Neural cell (in vitro differentiated cells): Measurements from ENCODE around the gene CUEDC1. TPM values are rescaled to one million over a fixed set of nuclear protein-coding genes. Genes with fewer than 3 reads are reported as not detected.

ENCODE experiments used
- H2AFZ ChIP-seq: fragments of 200-600, 300-800 bp; sonication (generic), shearing (Covaris generic); 2 replicates; pipeline ENCODE4 v1.6.0; 2014; ENCODE audit warnings: low read depth, mild to moderate bottlenecking, antibody characterized with exemption, low read length, moderate library complexity
- H3F3A ChIP-seq: fragments of 200-600 bp; shearing (Covaris generic); 2 replicates; pipeline ENCODE4 v1.6.1; 2016; ENCODE audit warnings: mild to moderate bottlenecking, moderate library complexity, mixed read lengths, antibody characterized with exemption, low read length; ENCODE audit not compliant: insufficient read depth, poor library complexity, severe bottlenecking
- H3K27ac ChIP-seq: fragments of 200-600, 300-800 bp; sonication (generic), shearing (Covaris generic); 2 replicates; pipeline ENCODE4 v1.5.1; 2014; ENCODE audit warnings: mild to moderate bottlenecking, low read length, moderate library complexity
- H3K27me3 ChIP-seq: fragments of 300-800, 200-600 bp; sonication (generic), shearing (Covaris generic); 2 replicates; pipeline ENCODE4 v1.6.0; 2014; ENCODE audit warnings: mild to moderate bottlenecking, low read depth, low read length, moderate library complexity; ENCODE audit not compliant: insufficient read depth
- H3K36me3 ChIP-seq: fragments of 300-800, 200-600 bp; sonication (generic), shearing (Covaris generic); 2 replicates; pipeline ENCODE4 v1.5.1; 2014; ENCODE audit warnings: mild to moderate bottlenecking, antibody characterized with exemption, low read length, moderate library complexity; ENCODE audit not compliant: insufficient read depth
- H3K4me2 ChIP-seq: fragments of 300-800, 200-600 bp; sonication (generic), shearing (Covaris generic); 2 replicates; pipeline ENCODE4 v1.6.0; 2014; ENCODE audit warnings: mild to moderate bottlenecking, low read length
- H3K4me3 ChIP-seq: fragments of 300-800, 200-600 bp; sonication (generic), shearing (Covaris generic); 2 replicates; pipeline ENCODE4 v1.5.1; 2014; ENCODE audit warnings: mild to moderate bottlenecking, low read length, moderate library complexity
- H3K79me2 ChIP-seq: fragments of 200-600 bp; shearing (Covaris generic); replicated peaks from 2 replicates; pipeline ENCODE4 v1.6.0; 2014; ENCODE audit warnings: mild to moderate bottlenecking, low read length, moderate library complexity; ENCODE audit not compliant: insufficient read depth
- H3K9ac ChIP-seq: fragments of 300-800, 200-600 bp; sonication (generic), shearing (Covaris generic); 2 replicates; pipeline ENCODE4 v1.6.1; 2016; ENCODE audit warnings: mild to moderate bottlenecking, low read length, mixed read lengths
- H3K9me2 ChIP-seq: fragments of 200-600 bp; shearing (Covaris generic); 2 replicates; pipeline ENCODE4 v1.6.1; 2016; ENCODE audit warnings: mild to moderate bottlenecking, low read length, mixed read lengths; ENCODE audit not compliant: insufficient read depth
- H3K9me3 ChIP-seq: fragments of 200-600, 300-800 bp; sonication (generic), shearing (Covaris generic); 2 replicates; pipeline ENCODE4 v1.6.1; 2016; ENCODE audit warnings: mild to moderate bottlenecking, mixed run types, low read length, moderate library complexity, mixed read lengths
- H4K20me1 ChIP-seq: fragments of 200-600 bp; shearing (Covaris generic); 2 replicates; pipeline ENCODE4 v1.6.1; 2016; ENCODE audit warnings: mild to moderate bottlenecking, mixed run types; ENCODE audit not compliant: insufficient read depth
- EP300 ChIP-seq: fragments of 450-650 bp; conservative IDR thresholded peaks from 2 replicates; pipeline ENCODE4 v1.6.1; 2014; ENCODE audit warnings: antibody characterized with exemption, mild to moderate bottlenecking, moderate library complexity; ENCODE audit not compliant: poor library complexity, severe bottlenecking
- EZH2 ChIP-seq: fragments of 200-600, 300-800 bp; shearing (Covaris generic), sonication (generic); IDR thresholded peaks from 2 replicates; pipeline ENCODE4 v1.6.1; 2014; ENCODE audit warnings: antibody characterized with exemption, low read length, borderline replicate concordance, mild to moderate bottlenecking; ENCODE audit not compliant: insufficient read depth, poor library complexity, severe bottlenecking
- MXI1 ChIP-seq: fragments of 450-650 bp; conservative IDR thresholded peaks from 2 replicates; pipeline ENCODE4 v1.6.1; 2014; ENCODE audit warnings: antibody characterized with exemption, mild to moderate bottlenecking; ENCODE audit not compliant: poor library complexity, severe bottlenecking
- POLR2AphosphoS5 ChIP-seq: IDR thresholded peaks from 2 replicates; pipeline ENCODE4 v1.6.1; 2012
- RAD21 ChIP-seq: fragments of 450-650 bp; conservative IDR thresholded peaks from 2 replicates; pipeline ENCODE4 v1.6.1; 2014; ENCODE audit warnings: antibody characterized with exemption, mild to moderate bottlenecking, moderate library complexity
- REST ChIP-seq: IDR thresholded peaks from 2 replicates; pipeline ENCODE4 v1.6.1; 2012; ENCODE audit warnings: borderline replicate concordance
- SMC3 ChIP-seq: fragments of 450-650 bp; conservative IDR thresholded peaks from 2 replicates; pipeline ENCODE4 v1.6.1; 2014; ENCODE audit warnings: antibody characterized with exemption, mild to moderate bottlenecking, moderate library complexity; ENCODE audit not compliant: poor library complexity
- TAF1 ChIP-seq: IDR thresholded peaks from 2 replicates; pipeline ENCODE4 v1.6.1; 2012; ENCODE audit warnings: low read depth
- polyA plus RNA-seq: library from polyadenylated mRNA; depleted of rRNA; stranded (reverse); fragments of >200 nt; gene quantifications from 2 replicates; pipeline ENCODE4 v1.2.3, GENCODE V29; 2014
- TF ChIP-seq, protein P1 (sequence below): fragments of 450-650 bp; IDR thresholded peaks from 2 replicates; pipeline ENCODE4 v1.5.1; 2014; ENCODE audit warnings: antibody characterized with exemption, mild to moderate bottlenecking, moderate library complexity; ENCODE audit not compliant: poor library complexity, severe bottlenecking

Gene CUEDC1
- polyA plus RNA-seq, 1 donor from 2014 or later, result 27.0 TPM

DNA sequence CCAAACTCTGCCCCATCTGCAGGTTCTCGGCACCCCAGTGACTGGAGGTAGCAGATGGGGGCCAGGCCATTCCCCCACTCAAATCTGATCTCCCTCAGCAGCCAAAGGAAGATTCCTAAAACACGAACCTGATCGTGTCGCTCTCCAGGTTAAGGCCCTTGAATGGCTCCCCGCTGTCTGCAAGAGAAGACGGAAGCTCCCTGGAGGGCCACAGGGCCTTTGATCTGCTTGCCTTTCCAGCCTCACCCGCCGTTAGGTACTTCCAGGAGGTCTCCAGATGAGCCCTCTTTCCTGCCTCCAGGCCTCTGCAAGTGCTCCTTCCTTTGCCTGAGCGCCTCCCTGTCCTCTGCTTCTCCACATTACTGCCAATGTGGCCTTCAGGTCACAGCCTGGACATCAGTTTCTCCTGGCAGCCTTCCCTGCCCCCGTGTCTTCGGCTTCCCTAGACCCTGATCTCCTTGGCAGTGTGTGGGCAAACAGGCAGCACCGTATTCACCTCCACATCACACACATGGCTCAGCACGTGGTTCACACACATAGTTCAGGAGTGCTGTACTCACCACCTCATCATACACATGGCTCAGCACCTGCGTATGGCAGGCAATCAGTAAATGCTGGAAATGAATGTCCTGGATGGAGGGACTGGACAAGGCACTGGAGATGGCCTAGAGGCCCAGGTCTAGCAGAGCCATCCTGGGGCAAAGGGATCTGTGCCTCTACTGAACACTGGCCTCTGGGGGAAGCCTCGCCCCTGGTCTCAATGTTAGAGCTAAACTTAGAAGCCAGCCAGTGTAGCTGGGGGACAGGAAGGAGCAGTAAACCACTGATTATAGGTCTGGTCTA is 79.0 kb downstream of the CUEDC1 start:
- Histone ChIP-seq H2AFZ (no peak overlapping the region), H3K9ac (no peak overlapping the region), H3K9me3 (no peaks in the 10 kb centered on the region), H3K36me3 (no peaks in the 10 kb centered on the region), H3K27ac (no peak overlapping the region), H3K4me2 (no peak overlapping the region), H3K79me2 (no peaks in the 10 kb centered on the region), H4K20me1 (no peaks in the 10 kb centered on the region), H3K4me3 (no peak overlapping the region), H3K9me2 (no peaks in the 10 kb centered on the region), H3F3A (no peaks in the 10 kb centered on the region), H3K27me3 (no peaks in the 10 kb centered on the region)
- TF ChIP-seq EP300 (no peak), REST (no peak), MXI1 (no peak), POLR2AphosphoS5 (no peak), TAF1 (no peak), RAD21 (no peak), SMC3 (no peak), EZH2 (no peak)
- TF ChIP-seq, protein P1, sequence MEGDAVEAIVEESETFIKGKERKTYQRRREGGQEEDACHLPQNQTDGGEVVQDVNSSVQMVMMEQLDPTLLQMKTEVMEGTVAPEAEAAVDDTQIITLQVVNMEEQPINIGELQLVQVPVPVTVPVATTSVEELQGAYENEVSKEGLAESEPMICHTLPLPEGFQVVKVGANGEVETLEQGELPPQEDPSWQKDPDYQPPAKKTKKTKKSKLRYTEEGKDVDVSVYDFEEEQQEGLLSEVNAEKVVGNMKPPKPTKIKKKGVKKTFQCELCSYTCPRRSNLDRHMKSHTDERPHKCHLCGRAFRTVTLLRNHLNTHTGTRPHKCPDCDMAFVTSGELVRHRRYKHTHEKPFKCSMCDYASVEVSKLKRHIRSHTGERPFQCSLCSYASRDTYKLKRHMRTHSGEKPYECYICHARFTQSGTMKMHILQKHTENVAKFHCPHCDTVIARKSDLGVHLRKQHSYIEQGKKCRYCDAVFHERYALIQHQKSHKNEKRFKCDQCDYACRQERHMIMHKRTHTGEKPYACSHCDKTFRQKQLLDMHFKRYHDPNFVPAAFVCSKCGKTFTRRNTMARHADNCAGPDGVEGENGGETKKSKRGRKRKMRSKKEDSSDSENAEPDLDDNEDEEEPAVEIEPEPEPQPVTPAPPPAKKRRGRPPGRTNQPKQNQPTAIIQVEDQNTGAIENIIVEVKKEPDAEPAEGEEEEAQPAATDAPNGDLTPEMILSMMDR, result no peak

- no peaks in the 10 kb centered on the region for H3K36me3 ChIP-seq
- no peaks in the 10 kb centered on the region for H3K27me3 ChIP-seq
- peak overlapping the region; percentile 35 for H3K4me2 ChIP-seq
- H3K9ac ChIP-seq, result no peak overlapping the region
- H4K20me1 ChIP-seq, result no peaks in the 10 kb centered on the region
- TF ChIP-seq SMC3, result peak; percentile 40
- TF ChIP-seq, protein P1, result no peak
- TF ChIP-seq EZH2, result no peak
- no peak for TF ChIP-seq RAD21
- no peak for TF ChIP-seq TAF1
- TF ChIP-seq POLR2AphosphoS5, result no peak
- no peaks in the 10 kb centered on the region for H3F3A ChIP-seq
- no peaks in the 10 kb centered on the region for H3K79me2 ChIP-seq
- no peaks in the 10 kb centered on the region for H3K9me2 ChIP-seq
- H2AFZ ChIP-seq, result no peak overlapping the region
- H3K27ac ChIP-seq, result no peak overlapping the region
- no peaks in the 10 kb centered on the region for H3K9me3 ChIP-seq
- H3K4me3 ChIP-seq, result peak overlapping the region; percentile 34
Observed at GRCh38 chr17:57875290-57876022, 79.8 kb downstream of the CUEDC1 start.
